HEK293 (cell line): ENCODE results near the gene VRK3.

Experiments used
- CTCF ChIA-PET: fragments of 350-600 bp; formaldehyde crosslinking; extraction: SDS; loops from one replicate; lab custom pipeline; 2021; ENCODE audit warnings: antibody characterized with exemption; lab: Yijun Ruan, JAX
- POLR2A ChIA-PET: fragments of 300-600 bp; formaldehyde crosslinking; extraction: SDS; loops from one replicate; lab custom pipeline; 2020; ENCODE audit warnings: antibody characterized with exemption, inconsistent platforms; lab: Yijun Ruan, JAX
- H3K27ac ChIP-seq: fragments of 200-500 bp; sonication (Bioruptor generic); 2 replicates; pipeline ENCODE4 v1.5.1; 2014; ENCODE audit warnings: low read depth, low read length, control low read depth, inconsistent platforms; ENCODE audit errors: extremely low read depth
- H3K36me3 ChIP-seq, 2 experiments: fragments of 200-500 bp in 1 of 2; sonication (Bioruptor generic) in 1 of 2; 1 replicate in 1 of 2; 2 replicates in 1 of 2; pipeline ENCODE4 v1.5.1; 2014 to 2017; ENCODE audit warnings: inconsistent platforms in 2 of 2, low read length in 2 of 2; ENCODE audit not compliant: control insufficient read depth in 2 of 2, insufficient read depth in 1 of 2
- H3K4me1 ChIP-seq: fragments of 200-500 bp; sonication (Bioruptor generic); 2 replicates; pipeline ENCODE4 v1.5.1; 2014; ENCODE audit warnings: mild to moderate bottlenecking, low read length, inconsistent platforms; ENCODE audit not compliant: control insufficient read depth, insufficient read depth
- H3K4me3 ChIP-seq: 2 replicates; pipeline ENCODE4 v1.5.1; 2011; ENCODE audit warnings: low read depth, mild to moderate bottlenecking, control low read depth, low read length, moderate library complexity
- H3K9me3 ChIP-seq: fragments of 200-500 bp; sonication (Bioruptor generic); 2 replicates; pipeline ENCODE4 v1.5.1; 2014; ENCODE audit warnings: low read depth, low read length, inconsistent platforms; ENCODE audit not compliant: control insufficient read depth, insufficient read depth
- BCL6B ChIP-seq: fragments of 450-650 bp; formaldehyde crosslinking; IDR thresholded peaks from 2 replicates; pipeline ENCODE4 v1.5.1; 2017; ENCODE audit warnings: missing biosample characterization, missing genetic modification characterization
- KLF10 ChIP-seq: fragments of 450-650 bp; IDR thresholded peaks from 2 replicates; pipeline ENCODE4 v1.5.1; 2018; ENCODE audit warnings: missing biosample characterization, mild to moderate bottlenecking, missing genetic modification characterization
- MZF1 ChIP-seq: fragments of 450-650 bp; formaldehyde crosslinking; IDR thresholded peaks from 2 replicates; pipeline ENCODE4 v1.5.1; 2017; ENCODE audit warnings: missing biosample characterization, missing genetic modification characterization, borderline replicate concordance
- PRDM6 ChIP-seq: fragments of 450-650 bp; formaldehyde crosslinking; IDR thresholded peaks from 2 replicates; pipeline ENCODE4 v1.5.1; 2017; ENCODE audit warnings: missing biosample characterization, missing genetic modification characterization
- ZBTB20 ChIP-seq: fragments of 450-650 bp; formaldehyde crosslinking; IDR thresholded peaks from 2 replicates; pipeline ENCODE4 v1.5.1; 2016; ENCODE audit warnings: missing biosample characterization, missing genetic modification characterization
- ZNF121 ChIP-seq: fragments of 450-650 bp; formaldehyde crosslinking; IDR thresholded peaks from 2 replicates; pipeline ENCODE4 v1.5.1; 2016; ENCODE audit warnings: missing biosample characterization, missing genetic modification characterization
- ZNF146 ChIP-seq: fragments of 450-650 bp; formaldehyde crosslinking; IDR thresholded peaks from 2 replicates; pipeline ENCODE4 v1.5.1; 2016; ENCODE audit warnings: missing biosample characterization, missing genetic modification characterization
- ZNF16 ChIP-seq: fragments of 450-650 bp; formaldehyde crosslinking; IDR thresholded peaks from 2 replicates; pipeline ENCODE4 v1.5.1; 2016; ENCODE audit warnings: low read depth, missing biosample characterization, missing genetic modification characterization
- ZNF221 ChIP-seq: fragments of 450-650 bp; formaldehyde crosslinking; IDR thresholded peaks from 2 replicates; pipeline ENCODE4 v1.5.1; 2017; ENCODE audit warnings: missing biosample characterization, missing genetic modification characterization, borderline replicate concordance
- ZNF26 ChIP-seq: fragments of 450-650 bp; formaldehyde crosslinking; IDR thresholded peaks from 2 replicates; pipeline ENCODE4 v1.5.1; 2016; ENCODE audit warnings: missing biosample characterization, missing genetic modification characterization
- ZNF350 ChIP-seq: fragments of 450-650 bp; formaldehyde crosslinking; IDR thresholded peaks from 2 replicates; pipeline ENCODE4 v1.5.0; 2017; ENCODE audit warnings: missing biosample characterization, mild to moderate bottlenecking, missing genetic modification characterization
- ZNF433 ChIP-seq: fragments of 450-650 bp; formaldehyde crosslinking; IDR thresholded peaks from 2 replicates; pipeline ENCODE4 v1.5.1; 2016; ENCODE audit warnings: missing biosample characterization, missing genetic modification characterization, low read depth
- ZNF549 ChIP-seq: fragments of 450-650 bp; IDR thresholded peaks from 2 replicates; pipeline ENCODE4 v1.5.1; 2018; ENCODE audit warnings: missing biosample characterization, missing genetic modification characterization, mild to moderate bottlenecking, inconsistent platforms, moderate library complexity
- ZNF555 ChIP-seq: fragments of 450-650 bp; formaldehyde crosslinking; conservative IDR thresholded peaks from 2 replicates; pipeline ENCODE4 v1.5.1; 2017; ENCODE audit warnings: missing biosample characterization, mild to moderate bottlenecking, missing genetic modification characterization, inconsistent platforms
- ZNF629 ChIP-seq: fragments of 450-650 bp; formaldehyde crosslinking; IDR thresholded peaks from 2 replicates; pipeline ENCODE4 v1.5.1; 2017; ENCODE audit warnings: missing biosample characterization, missing genetic modification characterization
- ZNF768 ChIP-seq: fragments of 450-650 bp; formaldehyde crosslinking; IDR thresholded peaks from 2 replicates; pipeline ENCODE4 v1.5.1; 2018; ENCODE audit warnings: missing biosample characterization, mild to moderate bottlenecking, missing genetic modification characterization
- ZNF777 ChIP-seq: fragments of 450-650 bp; formaldehyde crosslinking; IDR thresholded peaks from 2 replicates; pipeline ENCODE4 v1.5.1; 2017; ENCODE audit warnings: missing biosample characterization, missing genetic modification characterization, borderline replicate concordance
- TF ChIP-seq, protein P1 (sequence below): sonication (generic); formaldehyde crosslinking; IDR thresholded peaks from 2 replicates; pipeline ENCODE4 v1.8.1; 2022; ENCODE audit warnings: mild to moderate bottlenecking, moderate library complexity, missing genetic modification reagents
- TF ChIP-seq, protein P2 (sequence below): fragments of 450-650 bp; formaldehyde crosslinking; IDR thresholded peaks from 2 replicates; pipeline ENCODE4 v1.5.1; 2017; ENCODE audit warnings: missing biosample characterization, missing genetic modification characterization
- TF ChIP-seq, protein P3 (sequence below): fragments of 450-650 bp; formaldehyde crosslinking; IDR thresholded peaks from 2 replicates; pipeline ENCODE4 v1.5.1; 2016; ENCODE audit warnings: missing biosample characterization, missing genetic modification characterization

The VRK3 gene

GRCh38 chr19:50039968-50040367 is 14.8 kb upstream of the VRK3 start:
- Histone ChIP-seq H3K4me3 (no peak overlapping the region), H3K36me3 (peaks cover 36 to 89% of the 10 kb centered on the region in 2 experiments), H3K27ac (no peak overlapping the region), H3K9me3 (no peaks in the 10 kb centered on the region), H3K4me1 (no peaks in the 10 kb centered on the region)
- ChIA-PET POLR2A (no interaction called here), CTCF (interaction anchor here (0.8 kb wide), 1 partner anchor 9 kb away, joined by 3 read pairs; no protein-coding TSS in a partner anchor)
- TF ChIP-seq ZNF629 (tag by site-specific recombination) (no peak), ZNF350 (tag by site-specific recombination) (no peak)

- Histone ChIP-seq H3K27ac (no peak overlapping the region), H3K9me3 (no peaks in the 10 kb centered on the region), H3K36me3 (peaks cover 52 to 89% of the 10 kb centered on the region in 2 experiments), H3K4me3 (no peak overlapping the region), H3K4me1 (no peaks in the 10 kb centered on the region)
- ChIA-PET CTCF (interaction anchor here (0.9 to 1.6 kb wide), 3 partner anchors 9 to 13 kb away, joined by 3 to 6 read pairs (median 4); no protein-coding TSS in a partner anchor), POLR2A (interaction anchor here (1.6 kb wide), 1 partner anchor 11 kb away, joined by 4 read pairs; the partner anchor contains the start of genes VRK3 and ZNF473)
- TF ChIP-seq PRDM6 (no peak), BCL6B (tag by site-specific recombination) (no peak), ZNF221 (tag by site-specific recombination) (no peak), ZNF433 (no peak), MZF1 (tag by site-specific recombination) (no peak), ZNF768 (no peak), ZNF555 (tag by site-specific recombination) (no peak), ZNF146 (tag by site-specific recombination) (no peak), ZNF26 (tag by site-specific recombination) (no peak)
- TF ChIP-seq, protein P1, sequence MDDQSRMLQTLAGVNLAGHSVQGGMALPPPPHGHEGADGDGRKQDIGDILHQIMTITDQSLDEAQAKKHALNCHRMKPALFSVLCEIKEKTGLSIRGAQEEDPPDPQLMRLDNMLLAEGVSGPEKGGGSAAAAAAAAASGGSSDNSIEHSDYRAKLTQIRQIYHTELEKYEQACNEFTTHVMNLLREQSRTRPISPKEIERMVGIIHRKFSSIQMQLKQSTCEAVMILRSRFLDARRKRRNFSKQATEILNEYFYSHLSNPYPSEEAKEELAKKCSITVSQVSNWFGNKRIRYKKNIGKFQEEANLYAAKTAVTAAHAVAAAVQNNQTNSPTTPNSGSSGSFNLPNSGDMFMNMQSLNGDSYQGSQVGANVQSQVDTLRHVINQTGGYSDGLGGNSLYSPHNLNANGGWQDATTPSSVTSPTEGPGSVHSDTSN (CRISPR knock-in tag): no peak
- TF ChIP-seq, protein P2, sequence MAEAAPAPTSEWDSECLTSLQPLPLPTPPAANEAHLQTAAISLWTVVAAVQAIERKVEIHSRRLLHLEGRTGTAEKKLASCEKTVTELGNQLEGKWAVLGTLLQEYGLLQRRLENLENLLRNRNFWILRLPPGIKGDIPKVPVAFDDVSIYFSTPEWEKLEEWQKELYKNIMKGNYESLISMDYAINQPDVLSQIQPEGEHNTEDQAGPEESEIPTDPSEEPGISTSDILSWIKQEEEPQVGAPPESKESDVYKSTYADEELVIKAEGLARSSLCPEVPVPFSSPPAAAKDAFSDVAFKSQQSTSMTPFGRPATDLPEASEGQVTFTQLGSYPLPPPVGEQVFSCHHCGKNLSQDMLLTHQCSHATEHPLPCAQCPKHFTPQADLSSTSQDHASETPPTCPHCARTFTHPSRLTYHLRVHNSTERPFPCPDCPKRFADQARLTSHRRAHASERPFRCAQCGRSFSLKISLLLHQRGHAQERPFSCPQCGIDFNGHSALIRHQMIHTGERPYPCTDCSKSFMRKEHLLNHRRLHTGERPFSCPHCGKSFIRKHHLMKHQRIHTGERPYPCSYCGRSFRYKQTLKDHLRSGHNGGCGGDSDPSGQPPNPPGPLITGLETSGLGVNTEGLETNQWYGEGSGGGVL (tag by site-specific recombination): no peak
Observed at GRCh38 chr19:50036908-50037307, 11.7 kb upstream of the VRK3 start.

- ChIA-PET POLR2A (interaction anchor here (0.6 to 1.9 kb wide), 3 partner anchors 40 to 101 kb away, joined by 3 to 5 read pairs (median 3); partner anchors contain the start of genes ATF5 and NUP62), CTCF (interaction anchor here (0.7 to 4.3 kb wide), 2 partner anchors 9 to 16 kb away, joined by 3 to 17 read pairs; no protein-coding TSS in a partner anchor)
- no peak overlapping the region for H3K4me3 ChIP-seq
- no peaks in the 10 kb centered on the region for H3K4me1 ChIP-seq
- peaks cover 46 to 74% of the 10 kb centered on the region in 2 experiments for H3K36me3 ChIP-seq
- H3K27ac ChIP-seq: no peak overlapping the region
- TF ChIP-seq, protein P3, sequence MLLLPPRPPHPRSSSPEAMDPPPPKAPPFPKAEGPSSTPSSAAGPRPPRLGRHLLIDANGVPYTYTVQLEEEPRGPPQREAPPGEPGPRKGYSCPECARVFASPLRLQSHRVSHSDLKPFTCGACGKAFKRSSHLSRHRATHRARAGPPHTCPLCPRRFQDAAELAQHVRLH (tag by site-specific recombination): no peak
- TF ChIP-seq ZBTB20 (no peak), ZNF221 (tag by site-specific recombination) (no peak), ZNF549 (no peak), KLF10 (tag by site-specific recombination) (no peak), ZNF777 (no peak), ZNF16 (tag by site-specific recombination) (no peak), ZNF121 (tag by site-specific recombination) (no peak)
- no peaks in the 10 kb centered on the region for H3K9me3 ChIP-seq
Observed at GRCh38 chr19:50030937-50031336, 5.8 kb upstream of the VRK3 start.
